ENCODE results near the gene KRTAP29-1.

DNA sequence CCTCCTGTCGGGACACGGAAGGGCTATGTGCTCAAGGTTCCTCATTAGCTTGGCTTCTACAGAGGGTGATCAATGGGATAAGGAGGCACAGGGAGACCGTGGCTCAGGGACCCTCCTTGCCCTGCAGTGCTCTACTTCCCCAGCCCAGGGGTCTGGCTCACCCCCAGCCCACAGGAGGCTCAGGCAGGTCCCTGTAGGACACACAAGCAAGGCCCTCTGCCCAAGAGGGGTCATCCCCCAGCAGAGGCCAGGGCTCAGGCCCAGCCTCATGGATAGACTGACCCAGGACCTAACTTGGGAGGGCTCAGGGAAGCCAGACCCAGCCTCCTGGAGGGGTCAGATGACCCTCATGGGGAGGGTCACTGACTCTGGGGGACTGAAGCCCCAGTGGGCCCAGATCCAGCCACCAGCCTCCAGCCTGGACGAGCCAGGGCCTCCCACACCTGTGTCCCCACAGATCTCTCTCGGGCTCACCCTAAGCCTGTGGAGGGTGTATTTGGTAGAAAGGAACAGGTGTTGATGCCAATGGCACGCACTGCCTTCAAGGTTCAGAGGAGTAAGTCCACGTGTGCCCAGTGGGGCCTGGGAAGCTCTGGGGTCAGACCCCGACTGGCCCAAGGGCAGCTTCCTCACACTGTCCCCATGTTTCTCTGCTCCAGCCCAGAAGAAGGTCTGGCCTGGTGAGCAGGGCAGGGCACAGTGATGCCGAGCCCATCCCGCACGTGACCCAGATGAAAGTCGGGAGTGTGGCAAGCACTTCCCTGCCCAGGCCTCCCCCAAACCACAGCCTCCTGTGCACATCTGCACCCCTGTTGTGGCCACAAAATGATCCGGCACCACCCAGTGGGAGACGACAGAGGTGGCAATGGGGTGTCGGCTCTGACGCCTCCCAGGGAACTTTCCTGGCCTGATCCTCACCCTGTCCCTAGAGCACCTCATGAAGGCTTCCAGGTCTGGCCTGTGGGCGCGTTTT is 23.8 kb upstream of the KRTAP29-1 start:
- TF ChIP-seq PRRX2 (CRISPR knock-in tag; IDR thresholded peaks at IDR 0.05): no peak
- TF ChIP-seq, protein P1, sequence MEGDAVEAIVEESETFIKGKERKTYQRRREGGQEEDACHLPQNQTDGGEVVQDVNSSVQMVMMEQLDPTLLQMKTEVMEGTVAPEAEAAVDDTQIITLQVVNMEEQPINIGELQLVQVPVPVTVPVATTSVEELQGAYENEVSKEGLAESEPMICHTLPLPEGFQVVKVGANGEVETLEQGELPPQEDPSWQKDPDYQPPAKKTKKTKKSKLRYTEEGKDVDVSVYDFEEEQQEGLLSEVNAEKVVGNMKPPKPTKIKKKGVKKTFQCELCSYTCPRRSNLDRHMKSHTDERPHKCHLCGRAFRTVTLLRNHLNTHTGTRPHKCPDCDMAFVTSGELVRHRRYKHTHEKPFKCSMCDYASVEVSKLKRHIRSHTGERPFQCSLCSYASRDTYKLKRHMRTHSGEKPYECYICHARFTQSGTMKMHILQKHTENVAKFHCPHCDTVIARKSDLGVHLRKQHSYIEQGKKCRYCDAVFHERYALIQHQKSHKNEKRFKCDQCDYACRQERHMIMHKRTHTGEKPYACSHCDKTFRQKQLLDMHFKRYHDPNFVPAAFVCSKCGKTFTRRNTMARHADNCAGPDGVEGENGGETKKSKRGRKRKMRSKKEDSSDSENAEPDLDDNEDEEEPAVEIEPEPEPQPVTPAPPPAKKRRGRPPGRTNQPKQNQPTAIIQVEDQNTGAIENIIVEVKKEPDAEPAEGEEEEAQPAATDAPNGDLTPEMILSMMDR (IDR thresholded peaks at IDR 0.05): no peak
- TF ChIP-seq NFE2L1 (CRISPR knock-in tag; IDR thresholded peaks at IDR 0.05): no peak
- TF ChIP-seq JUN (CRISPR knock-in tag; IDR thresholded peaks at IDR 0.05): no peak
- no peak for TF ChIP-seq TEAD1 (CRISPR knock-in tag; IDR thresholded peaks at IDR 0.05)
- no peak for TF ChIP-seq CREB1 (CRISPR knock-in tag; IDR thresholded peaks at IDR 0.05)
- TF ChIP-seq, protein P2, sequence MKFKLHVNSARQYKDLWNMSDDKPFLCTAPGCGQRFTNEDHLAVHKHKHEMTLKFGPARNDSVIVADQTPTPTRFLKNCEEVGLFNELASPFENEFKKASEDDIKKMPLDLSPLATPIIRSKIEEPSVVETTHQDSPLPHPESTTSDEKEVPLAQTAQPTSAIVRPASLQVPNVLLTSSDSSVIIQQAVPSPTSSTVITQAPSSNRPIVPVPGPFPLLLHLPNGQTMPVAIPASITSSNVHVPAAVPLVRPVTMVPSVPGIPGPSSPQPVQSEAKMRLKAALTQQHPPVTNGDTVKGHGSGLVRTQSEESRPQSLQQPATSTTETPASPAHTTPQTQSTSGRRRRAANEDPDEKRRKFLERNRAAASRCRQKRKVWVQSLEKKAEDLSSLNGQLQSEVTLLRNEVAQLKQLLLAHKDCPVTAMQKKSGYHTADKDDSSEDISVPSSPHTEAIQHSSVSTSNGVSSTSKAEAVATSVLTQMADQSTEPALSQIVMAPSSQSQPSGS (CRISPR knock-in tag; IDR thresholded peaks at IDR 0.05; ENCODE audit: borderline replicate concordance, low read depth): no peak
- TF ChIP-seq ZNF263 (CRISPR knock-in tag; IDR thresholded peaks at IDR 0.05; ENCODE audit: low read depth): no peak
- no peak for TF ChIP-seq FOXJ3 (CRISPR knock-in tag; IDR thresholded peaks at IDR 0.05; ENCODE audit: borderline replicate concordance)
- TF ChIP-seq, protein P3, sequence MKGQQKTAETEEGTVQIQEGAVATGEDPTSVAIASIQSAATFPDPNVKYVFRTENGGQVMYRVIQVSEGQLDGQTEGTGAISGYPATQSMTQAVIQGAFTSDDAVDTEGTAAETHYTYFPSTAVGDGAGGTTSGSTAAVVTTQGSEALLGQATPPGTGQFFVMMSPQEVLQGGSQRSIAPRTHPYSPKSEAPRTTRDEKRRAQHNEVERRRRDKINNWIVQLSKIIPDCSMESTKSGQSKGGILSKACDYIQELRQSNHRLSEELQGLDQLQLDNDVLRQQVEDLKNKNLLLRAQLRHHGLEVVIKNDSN (CRISPR knock-in tag; IDR thresholded peaks at IDR 0.05): no peak
- TF ChIP-seq KAT7 (CRISPR knock-in tag; IDR thresholded peaks at IDR 0.05; ENCODE audit: borderline replicate concordance): no peak

Measured in WTC11 (cell line).